HuH-7 (cell line): Measurements from ENCODE around the gene POT1.
"Not testable (repeated sequence)": the region's sequence is repeated elsewhere in the genome, so short reads cannot be mapped to it uniquely, and the experiment has no call there.

Experiments used
- DNase-seq: peaks from one replicate; pipeline ENCODE4 v3.0.0; 2011; ENCODE audit warnings: low spot score

POT1 gene

GRCh38 chr7:124929467-124930172 is at the start of gene POT1:
Gene POT1 (minus strand): TSS chr7:124929825. CDS start chr7:124897173, 32,652 bp downstream.
- DNase-seq = peak; percentile 81

GRCh38 chr7:124975131-124975530 is 45.5 kb upstream of the POT1 start:
- DNase-seq = not testable (repeated sequence)

GRCh38 chr7:124965553-124965952 is 35.9 kb upstream of the POT1 start:
- no peak for DNase-seq

GRCh38 chr7:124959676-124960075 is 30.1 kb upstream of the POT1 start:
- DNase-seq = no peak

- not testable (repeated sequence) for DNase-seq
These were observed 28.3 kb upstream of the POT1 start for GRCh38 chr7:124957952-124958351.

GRCh38 chr7:124956160-124956559 is 26.5 kb upstream of the POT1 start:
- no peak for DNase-seq

- DNase-seq = no peak
These were observed 25.2 kb upstream of the POT1 start for GRCh38 chr7:124954790-124955189.

- no peak for DNase-seq
These were observed 16.1 kb upstream of the POT1 start for GRCh38 chr7:124945680-124946079.

- no peak for DNase-seq
These were observed 13.8 kb upstream of the POT1 start for GRCh38 chr7:124943472-124943871.

- DNase-seq = no peak
These were observed 12.8 kb upstream of the POT1 start for GRCh38 chr7:124942399-124942798.

GRCh38 chr7:124940306-124940705 is 10.7 kb upstream of the POT1 start:
- no peak for DNase-seq

GRCh38 chr7:124938128-124938527 is 8.5 kb upstream of the POT1 start:
- DNase-seq = no peak

GRCh38 chr7:124937076-124937475 is 7.5 kb upstream of the POT1 start:
- DNase-seq = no peak

GRCh38 chr7:124934841-124935240 is 5.2 kb upstream of the POT1 start:
- no peak for DNase-seq

- no peak for DNase-seq
These were observed 1.3 kb upstream of the POT1 start for GRCh38 chr7:124930655-124931597.

GRCh38 chr7:124930173-124930623 is 573 bp upstream of the POT1 start:
- DNase-seq = no peak

- no peak for DNase-seq
These were observed 4.7 kb downstream of the POT1 start for GRCh38 chr7:124924906-124925305.

- no peak for DNase-seq
These were observed 7.4 kb downstream of the POT1 start for GRCh38 chr7:124922200-124922599.

- DNase-seq = no peak
These were observed 9.8 kb downstream of the POT1 start for GRCh38 chr7:124919841-124920240.

- no peak for DNase-seq
These were observed 11.0 kb downstream of the POT1 start for GRCh38 chr7:124918662-124919061.

- no peak for DNase-seq
These were observed 14.4 kb downstream of the POT1 start for GRCh38 chr7:124915242-124915641.

- no peak for DNase-seq
These were observed 15.3 kb downstream of the POT1 start for GRCh38 chr7:124914298-124914697.

- DNase-seq = no peak
These were observed 16.7 kb downstream of the POT1 start for GRCh38 chr7:124912972-124913371.
